IPS-20b (cell line): ENCODE results near the gene KRT15.

ENCODE experiments used
- H3K27ac ChIP-seq: one replicate; pipeline ENCODE4 v1.5.1; 2013; ENCODE audit warnings: low read length
- H3K27me3 ChIP-seq: 2 replicates; pipeline ENCODE4 v1.6.1; 2013; ENCODE audit warnings: mild to moderate bottlenecking, low read length, inconsistent platforms; ENCODE audit not compliant: insufficient read depth
- H3K36me3 ChIP-seq: 2 replicates; pipeline ENCODE4 v1.6.1; 2013; ENCODE audit warnings: low read depth, mild to moderate bottlenecking, inconsistent platforms, low read length, moderate library complexity; ENCODE audit not compliant: insufficient read depth
- H3K4me1 ChIP-seq: 2 replicates; pipeline ENCODE4 v1.6.1; 2013; ENCODE audit warnings: mild to moderate bottlenecking, control low read depth, inconsistent platforms, low read length, moderate library complexity; ENCODE audit not compliant: insufficient read depth
- H3K4me3 ChIP-seq: 2 replicates; pipeline ENCODE4 v1.5.1; 2013; ENCODE audit warnings: mild to moderate bottlenecking, low read length, inconsistent platforms
- H3K9ac ChIP-seq: 2 replicates; pipeline ENCODE4 v1.6.1; 2013; ENCODE audit warnings: low read depth, mild to moderate bottlenecking, inconsistent platforms, low read length, moderate library complexity
- H3K9me3 ChIP-seq: 2 replicates; pipeline ENCODE4 v1.6.1; 2013; ENCODE audit warnings: mild to moderate bottlenecking, low read depth, low read length, inconsistent platforms; ENCODE audit not compliant: insufficient read depth

KRT15 gene

GRCh38 chr17:41511716-41512115 lies 7.0 kb downstream of the KRT15 start:
- H3K27me3 ChIP-seq = no peaks in the 10 kb centered on the region
- H3K9me3 ChIP-seq = no peaks in the 10 kb centered on the region
- H3K36me3 ChIP-seq = no peaks in the 10 kb centered on the region
- H3K4me3 ChIP-seq = no peak overlapping the region
- no peak overlapping the region for H3K27ac ChIP-seq
- peaks cover 11% of the 10 kb centered on the region for H3K4me1 ChIP-seq
- no peak overlapping the region for H3K9ac ChIP-seq

DNA sequence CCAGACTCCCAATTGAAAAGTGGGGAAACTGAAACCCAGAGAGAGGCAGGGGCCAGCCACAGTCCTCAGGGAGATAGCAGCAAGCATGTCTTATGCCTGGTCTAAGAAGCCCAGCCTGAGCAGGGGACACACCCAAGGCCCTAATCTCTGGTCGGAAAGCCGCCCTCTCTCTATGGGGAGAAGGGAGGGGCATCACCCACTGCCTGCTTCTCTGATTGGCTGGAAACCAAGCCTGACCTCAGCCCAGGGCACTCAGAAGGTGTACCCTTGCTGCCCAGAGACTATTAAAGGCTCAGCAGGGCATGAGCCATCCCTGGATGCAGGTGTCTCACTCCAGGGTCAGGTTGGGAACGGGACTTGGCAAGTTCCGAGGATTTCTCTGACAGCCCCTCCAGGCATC lies 7.6 kb downstream of the KRT15 start:
- Histone ChIP-seq H3K4me1 (peaks cover 11% of the 10 kb centered on the region), H3K9ac (no peak overlapping the region), H3K9me3 (no peaks in the 10 kb centered on the region), H3K36me3 (no peaks in the 10 kb centered on the region), H3K27ac (no peak overlapping the region), H3K27me3 (no peaks in the 10 kb centered on the region), H3K4me3 (no peak overlapping the region)

- H3K27ac ChIP-seq = no peak overlapping the region
- H3K4me1 ChIP-seq = peaks cover 11% of the 10 kb centered on the region
- no peaks in the 10 kb centered on the region for H3K27me3 ChIP-seq
- H3K36me3 ChIP-seq = no peaks in the 10 kb centered on the region
- no peak overlapping the region for H3K4me3 ChIP-seq
- no peaks in the 10 kb centered on the region for H3K9me3 ChIP-seq
- no peak overlapping the region for H3K9ac ChIP-seq
Observed at GRCh38 chr17:41510251-41511065, 8.2 kb downstream of the KRT15 start.

GRCh38 chr17:41507315-41507880 lies 11.3 kb downstream of the KRT15 start:
- Histone ChIP-seq H3K9me3 (no peaks in the 10 kb centered on the region), H3K27ac (no peak overlapping the region), H3K4me1 (peaks cover 11% of the 10 kb centered on the region), H3K36me3 (no peaks in the 10 kb centered on the region), H3K9ac (no peak overlapping the region), H3K27me3 (no peaks in the 10 kb centered on the region), H3K4me3 (no peak overlapping the region)

DNA sequence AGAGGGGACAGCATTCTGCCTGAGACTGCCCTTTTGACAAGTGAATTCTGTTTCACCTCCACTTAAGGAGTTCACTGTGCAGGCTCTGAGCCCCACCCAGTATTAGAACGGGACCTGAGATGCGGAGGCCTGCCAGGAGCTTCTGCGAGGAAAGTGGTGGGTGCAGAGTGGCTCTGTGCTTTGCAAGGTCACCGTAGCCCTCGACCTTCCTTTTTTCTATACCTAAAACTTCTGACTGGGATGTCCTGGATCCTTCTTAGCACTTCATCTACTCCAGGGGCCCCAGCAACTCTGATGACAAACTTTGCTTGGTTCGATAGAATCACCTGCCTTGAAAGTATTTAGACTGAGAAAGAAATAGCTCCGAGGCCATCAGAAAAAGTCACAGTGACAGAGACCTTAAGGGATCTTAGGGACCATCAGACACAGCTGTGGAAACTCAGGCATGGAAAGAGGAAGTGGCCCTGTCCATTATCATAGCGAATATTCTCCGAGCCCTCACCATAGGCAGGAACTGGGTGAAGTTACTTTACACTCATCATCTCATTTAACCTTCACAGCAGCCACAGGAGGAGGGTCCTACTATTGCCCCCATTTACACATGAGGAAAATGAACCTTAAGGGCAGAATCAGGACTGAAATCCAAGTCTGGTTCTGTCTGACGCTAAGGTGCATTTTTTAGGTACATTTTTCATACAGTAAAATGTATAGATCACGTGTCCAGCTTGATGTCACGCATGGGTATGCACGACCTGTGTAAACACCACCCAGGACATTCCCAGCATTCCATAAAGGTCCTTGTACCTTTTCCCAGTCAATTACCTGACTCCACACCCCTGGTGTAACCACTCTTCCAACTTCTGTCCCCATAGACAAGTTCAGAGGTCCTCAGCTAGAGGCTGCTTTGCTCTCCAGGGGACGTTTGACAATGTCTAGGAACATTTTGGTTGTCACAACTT lies 12.6 kb downstream of the KRT15 start:
- peaks cover 11% of the 10 kb centered on the region for H3K4me1 ChIP-seq
- no peaks in the 10 kb centered on the region for H3K9me3 ChIP-seq
- H3K27me3 ChIP-seq = no peaks in the 10 kb centered on the region
- H3K36me3 ChIP-seq = no peaks in the 10 kb centered on the region
- H3K27ac ChIP-seq = no peak overlapping the region
- no peak overlapping the region for H3K4me3 ChIP-seq
- no peak overlapping the region for H3K9ac ChIP-seq

DNA sequence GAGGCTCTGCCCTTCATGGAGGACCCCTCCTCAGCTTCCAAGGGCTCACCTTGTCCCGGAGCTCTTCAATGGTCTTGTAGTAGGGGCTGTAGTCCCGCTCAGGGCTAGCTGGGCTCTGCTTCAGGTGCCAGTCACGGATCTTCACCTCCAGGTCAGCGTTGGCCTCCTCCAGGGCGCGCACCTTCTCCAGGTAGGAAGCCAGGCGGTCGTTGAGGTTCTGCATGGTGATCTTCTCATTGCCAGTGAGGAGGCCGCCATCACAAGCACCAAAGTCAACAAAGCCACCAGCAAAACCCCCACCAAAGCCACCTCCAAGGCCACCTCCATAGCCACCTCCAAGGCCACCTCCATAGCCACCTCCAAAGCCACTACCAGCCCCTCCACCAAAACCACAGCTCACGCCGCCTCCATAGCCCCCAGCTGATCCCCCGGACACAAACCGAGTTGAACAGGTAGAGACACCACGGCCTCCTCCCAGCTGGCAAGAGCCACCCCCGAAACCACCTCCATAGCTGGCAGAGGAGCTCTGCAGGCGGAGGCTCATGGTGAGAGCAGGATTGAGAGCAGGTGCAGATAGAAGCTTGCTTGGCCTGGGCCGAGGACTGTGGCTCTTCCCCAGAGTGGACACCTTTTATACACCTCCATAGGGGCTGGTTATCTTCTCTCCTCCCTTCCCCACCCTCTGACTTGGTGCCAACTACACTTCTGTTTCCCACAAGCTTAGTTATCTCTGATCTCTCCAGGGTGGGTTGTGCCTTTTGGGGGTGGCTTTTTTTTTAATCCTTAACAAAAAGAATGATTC lies 13.5 kb downstream of the KRT15 start, which contains the start of gene KRT13:
TSS of gene KRT13 (minus strand) at position 606 of the 802 bp plus-strand sequence. CDS start at position 544, 62 bp downstream.
- H3K9me3 ChIP-seq = no peaks in the 10 kb centered on the region
- H3K27ac ChIP-seq = no peak within 1 kb of the TSS
- no peaks in the 10 kb centered on the region for H3K27me3 ChIP-seq
- H3K4me1 ChIP-seq = peaks cover 11% of the 10 kb centered on the region; the same call in 1 of the 2 replicates
- no peak within 1 kb of the TSS for H3K9ac ChIP-seq
- H3K36me3 ChIP-seq = no peaks in the 10 kb centered on the region
- H3K4me3 ChIP-seq = no peak within 1 kb of the TSS

DNA sequence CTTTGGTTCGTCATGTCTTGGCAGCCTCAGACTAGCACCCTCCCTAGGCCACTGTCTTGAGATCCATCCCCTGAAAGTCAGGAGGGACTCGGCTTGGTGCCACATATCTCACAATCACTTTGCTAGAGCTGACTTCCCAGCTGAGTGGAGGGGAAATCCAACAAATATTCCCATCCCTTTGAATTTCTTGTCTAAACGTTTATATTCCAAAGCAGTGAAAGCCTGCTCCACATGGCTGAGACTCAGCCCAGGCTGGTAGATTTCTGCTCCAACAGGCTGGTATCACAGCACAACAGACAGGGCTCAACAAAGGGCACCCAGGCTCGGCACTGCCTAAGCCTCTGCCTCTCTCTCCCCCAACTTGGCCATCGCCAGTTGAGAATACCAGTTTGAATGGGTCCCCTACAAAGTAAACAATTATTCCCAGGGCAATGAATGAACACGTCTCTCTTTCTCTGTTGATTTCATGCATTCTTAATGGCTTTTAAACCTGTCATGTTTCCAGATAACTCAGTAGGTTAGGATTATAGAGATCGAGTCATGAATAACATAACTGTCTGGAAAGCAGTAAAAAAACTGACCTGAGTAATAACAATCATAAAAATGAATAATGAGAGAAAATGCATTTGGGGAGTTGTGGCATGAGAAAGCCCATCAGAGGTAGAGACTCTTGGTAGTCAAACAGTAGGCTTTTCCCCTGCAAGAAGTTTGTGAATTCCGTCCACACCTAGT lies 14.3 kb downstream of the KRT15 start:
- Histone ChIP-seq H3K27me3 (no peaks in the 10 kb centered on the region), H3K4me1 (peaks cover 10% of the 10 kb centered on the region; the same call in 1 of the 2 replicates), H3K9me3 (no peaks in the 10 kb centered on the region), H3K36me3 (no peaks in the 10 kb centered on the region), H3K4me3 (no peak overlapping the region), H3K27ac (no peak overlapping the region), H3K9ac (no peak overlapping the region)

DNA sequence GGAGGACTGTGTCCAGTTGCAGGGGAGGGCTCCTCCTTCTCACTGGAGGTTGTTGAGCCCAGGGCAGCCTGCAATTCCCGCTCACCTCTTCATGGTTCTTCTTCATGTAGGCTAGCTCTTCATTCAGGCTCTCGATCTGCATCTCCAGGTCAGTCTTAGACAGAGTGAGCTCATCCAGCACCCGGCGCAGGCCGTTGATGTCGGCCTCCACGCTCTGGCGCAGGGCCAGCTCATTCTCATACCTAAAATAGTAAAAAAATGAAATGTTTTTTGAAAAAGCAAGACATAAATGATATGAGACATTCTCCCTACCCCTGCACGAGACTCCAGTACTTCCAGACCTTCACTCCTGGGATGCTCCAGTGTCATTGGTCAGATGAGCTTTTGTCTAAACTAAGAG lies 15.5 kb downstream of the KRT15 start:
- H3K4me1 ChIP-seq = peaks cover 10% of the 10 kb centered on the region; the same call in 1 of the 2 replicates

GRCh38 chr17:41500131-41500911 lies 18.4 kb downstream of the KRT15 start:
- Histone ChIP-seq H3K4me3 (peak overlapping the region; percentile 8; the same call in 1 of the 2 replicates), H3K27ac (no peak overlapping the region), H3K36me3 (no peaks in the 10 kb centered on the region), H3K27me3 (no peaks in the 10 kb centered on the region), H3K9ac (no peak overlapping the region), H3K4me1 (peaks cover 10% of the 10 kb centered on the region; the same call in 1 of the 2 replicates), H3K9me3 (no peaks in the 10 kb centered on the region)

More for the DNA sequence above, 15.5 kb downstream of the KRT15 start:
- H3K4me3 ChIP-seq = no peak overlapping the region
- no peaks in the 10 kb centered on the region for H3K36me3 ChIP-seq
- no peak overlapping the region for H3K9ac ChIP-seq
- H3K27ac ChIP-seq = no peak overlapping the region
- H3K9me3 ChIP-seq = no peaks in the 10 kb centered on the region
- H3K27me3 ChIP-seq = no peaks in the 10 kb centered on the region

DNA sequence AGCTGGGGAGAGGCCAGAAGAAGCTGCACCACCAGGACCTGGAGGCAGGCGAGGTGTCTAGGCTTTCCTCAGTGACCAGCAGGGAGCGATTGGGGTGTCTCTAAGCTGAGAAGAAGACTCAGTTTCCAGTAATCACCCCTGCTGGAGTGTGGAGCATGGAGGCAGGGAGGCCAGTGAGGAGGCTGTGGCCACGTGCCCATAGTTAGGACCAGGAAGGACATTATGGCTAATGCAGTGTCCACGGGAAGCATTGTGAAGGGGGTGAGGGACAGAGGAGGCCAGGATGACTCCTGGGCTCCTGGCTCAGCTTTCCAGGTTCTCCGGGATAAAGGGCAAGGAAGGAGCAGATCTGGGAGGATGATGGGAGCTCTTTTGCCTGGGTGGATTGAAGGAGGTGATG lies 19.0 kb downstream of the KRT15 start:
- Histone ChIP-seq H3K9ac (no peak overlapping the region), H3K27me3 (no peaks in the 10 kb centered on the region), H3K4me3 (no peak overlapping the region), H3K4me1 (peaks cover 10% of the 10 kb centered on the region; the same call in 1 of the 2 replicates), H3K27ac (no peak overlapping the region), H3K36me3 (no peaks in the 10 kb centered on the region), H3K9me3 (no peaks in the 10 kb centered on the region)
